Embryonic facial prominence (tissue), 1 donor: Measurements from ENCODE around the gene CEACAM5.

Experiments used
- DNase-seq: peaks from one replicate; pipeline ENCODE4 v3.0.0-alpha.2; 2016; ENCODE audit errors: extremely low spot score

CEACAM5 gene

DNA sequence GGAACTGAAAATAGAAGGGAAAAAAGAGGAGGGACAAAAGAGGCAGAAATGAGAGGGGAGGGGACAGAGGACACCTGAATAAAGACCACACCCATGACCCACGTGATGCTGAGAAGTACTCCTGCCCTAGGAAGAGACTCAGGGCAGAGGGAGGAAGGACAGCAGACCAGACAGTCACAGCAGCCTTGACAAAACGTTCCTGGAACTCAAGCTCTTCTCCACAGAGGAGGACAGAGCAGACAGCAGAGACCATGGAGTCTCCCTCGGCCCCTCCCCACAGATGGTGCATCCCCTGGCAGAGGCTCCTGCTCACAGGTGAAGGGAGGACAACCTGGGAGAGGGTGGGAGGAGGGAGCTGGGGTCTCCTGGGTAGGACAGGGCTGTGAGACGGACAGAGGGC lies at the start of gene CEACAM5:
Gene CEACAM5, plus strand, starts transcription at position 146 of the 400 bp plus-strand sequence. Its CDS starts 106 bp downstream, at position 252.
- no peak for DNase-seq

DNA sequence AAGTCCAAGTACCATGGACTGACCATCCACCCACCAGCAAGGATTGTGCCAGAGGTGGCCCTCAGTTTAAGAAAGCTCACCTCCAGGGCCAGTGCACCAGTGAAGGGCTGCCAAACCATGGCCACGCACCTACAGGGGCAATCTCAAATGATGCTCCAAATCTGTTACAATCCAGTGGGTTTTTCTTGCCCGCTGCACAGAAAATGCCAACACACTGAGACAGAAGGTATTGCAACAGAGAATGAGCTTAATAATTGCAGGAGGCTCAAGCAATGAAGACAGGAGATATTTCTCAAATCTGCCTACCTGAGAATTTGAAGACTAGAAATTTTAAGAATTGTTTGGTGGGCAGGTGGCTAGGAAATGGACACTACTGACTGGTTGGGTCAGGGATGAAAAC lies 42.4 kb upstream of the CEACAM5 start:
- no peak for DNase-seq

DNA sequence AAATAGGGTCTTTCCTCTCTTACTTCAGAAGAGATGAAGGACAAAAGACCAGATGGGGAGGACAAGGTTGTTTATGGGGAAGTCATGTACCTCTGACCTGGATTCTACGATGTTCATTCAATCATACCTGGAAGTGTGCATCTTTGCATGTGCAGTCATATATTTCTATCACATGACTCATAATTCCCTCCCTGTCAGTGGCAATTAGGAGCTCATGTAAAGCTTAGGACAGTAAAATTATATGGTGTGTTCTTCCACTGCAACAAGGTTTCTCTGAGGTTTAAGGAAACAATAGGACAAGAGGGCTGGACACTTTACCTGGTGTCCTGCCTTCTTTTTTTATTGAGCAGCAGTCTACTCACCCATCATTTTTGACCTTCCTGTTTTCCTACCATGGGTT lies 40.1 kb upstream of the CEACAM5 start:
- DNase-seq: no peak

DNA sequence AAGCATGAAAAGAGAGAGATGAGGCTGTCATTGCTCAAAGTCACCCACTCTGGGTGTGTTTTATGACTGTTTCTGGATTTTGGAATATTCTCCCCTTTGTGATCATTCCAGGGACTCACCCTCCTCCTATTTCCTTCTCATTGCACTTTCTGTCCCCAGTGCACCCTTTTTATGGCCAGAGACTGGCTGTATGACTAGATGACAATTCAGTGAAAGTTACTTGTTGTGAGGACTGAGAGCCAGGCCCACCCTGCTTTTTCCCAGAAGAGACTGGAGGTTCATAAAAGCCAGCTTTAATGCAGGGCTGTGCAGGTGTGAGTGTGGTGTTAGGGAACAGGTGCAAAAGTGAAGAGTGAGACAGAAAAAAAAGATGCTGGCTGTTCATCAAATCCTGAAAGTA lies 37.7 kb upstream of the CEACAM5 start:
- no peak for DNase-seq

DNA sequence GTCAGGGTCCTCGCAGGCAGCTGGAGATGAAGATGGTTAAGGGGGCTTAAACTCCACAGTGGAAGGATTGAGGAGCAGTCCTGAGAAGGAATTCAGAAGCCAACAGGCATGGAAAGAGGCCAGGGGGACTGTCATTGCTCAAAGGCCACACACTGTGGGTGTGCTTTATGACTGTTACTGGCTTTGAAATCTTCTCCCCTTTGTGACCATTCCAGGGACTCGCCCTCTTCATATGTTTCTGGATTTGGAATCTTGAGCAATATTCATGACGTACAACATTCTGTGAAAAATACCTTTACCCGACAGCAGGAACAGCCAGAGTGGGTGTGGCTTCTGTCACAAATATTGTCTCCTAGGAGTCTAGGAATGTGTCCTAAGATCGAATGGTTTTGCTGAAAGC lies 36.9 kb upstream of the CEACAM5 start:
- no peak for DNase-seq

DNA sequence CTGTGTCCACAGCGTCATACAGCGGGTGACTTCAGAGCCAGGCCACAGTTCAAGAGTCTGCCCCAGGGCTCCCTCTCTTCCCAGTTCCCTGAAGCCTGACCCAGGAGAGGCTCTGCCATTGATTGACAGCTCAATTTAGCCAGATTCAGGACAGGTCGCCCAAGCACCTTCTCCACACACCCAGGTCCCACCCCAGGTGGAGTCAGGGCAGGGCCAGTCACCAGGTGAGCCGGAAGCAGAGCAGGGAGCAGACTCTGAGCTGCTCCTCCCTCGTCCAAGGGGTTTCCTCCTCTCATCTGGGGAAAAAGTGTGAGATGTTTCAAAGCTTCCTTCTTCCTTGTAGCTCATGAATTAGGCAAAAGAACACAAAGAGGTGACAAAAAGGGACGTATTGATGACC lies 26.0 kb upstream of the CEACAM5 start:
- no peak for DNase-seq

DNA sequence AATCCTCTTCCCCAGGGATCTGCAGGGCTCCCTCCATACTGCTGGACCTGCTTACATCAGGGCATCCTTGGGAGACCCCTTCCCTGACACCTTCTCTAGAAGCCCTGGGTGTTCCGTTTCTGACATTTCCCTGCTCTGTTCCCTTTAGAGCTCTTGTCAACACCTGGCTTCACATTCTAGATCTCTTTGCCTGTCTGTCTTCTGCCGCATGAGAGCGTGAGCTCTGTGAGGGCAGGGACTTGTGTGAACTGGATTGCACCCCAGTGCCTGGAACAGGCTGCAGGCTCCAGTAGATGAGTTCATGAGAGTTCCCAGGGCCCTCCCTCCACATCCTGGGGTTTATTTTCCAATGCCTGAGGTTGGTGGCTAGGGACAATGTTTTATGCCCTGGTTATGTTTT lies 21.0 kb upstream of the CEACAM5 start:
- no peak for DNase-seq

DNA sequence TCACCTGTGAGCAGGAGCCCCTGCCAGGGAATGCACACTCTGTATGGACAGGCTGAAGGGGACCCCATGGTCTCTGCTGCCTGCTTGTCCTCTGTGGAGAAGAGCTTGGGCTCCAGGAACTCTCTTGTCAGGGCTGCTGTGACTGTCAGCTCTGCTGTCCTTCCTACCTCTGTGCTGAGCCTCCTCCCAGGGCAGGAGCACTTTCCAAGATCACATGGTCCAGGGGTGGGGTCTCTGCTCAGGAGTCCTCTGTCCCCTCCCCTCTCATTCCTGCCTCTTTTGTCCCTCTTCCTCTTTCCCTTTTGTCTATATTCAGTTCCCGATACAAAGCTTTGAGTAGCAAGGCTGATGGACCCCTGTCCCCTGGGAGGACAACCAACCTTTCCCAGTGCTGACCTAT lies 20.3 kb upstream of the CEACAM5 start, which contains the start of gene CEACAM7:
Gene CEACAM7, minus strand, starts transcription at position 173 of the 400 bp plus-strand sequence. Its CDS starts 105 bp downstream, at position 68.
- DNase-seq: no peak

DNA sequence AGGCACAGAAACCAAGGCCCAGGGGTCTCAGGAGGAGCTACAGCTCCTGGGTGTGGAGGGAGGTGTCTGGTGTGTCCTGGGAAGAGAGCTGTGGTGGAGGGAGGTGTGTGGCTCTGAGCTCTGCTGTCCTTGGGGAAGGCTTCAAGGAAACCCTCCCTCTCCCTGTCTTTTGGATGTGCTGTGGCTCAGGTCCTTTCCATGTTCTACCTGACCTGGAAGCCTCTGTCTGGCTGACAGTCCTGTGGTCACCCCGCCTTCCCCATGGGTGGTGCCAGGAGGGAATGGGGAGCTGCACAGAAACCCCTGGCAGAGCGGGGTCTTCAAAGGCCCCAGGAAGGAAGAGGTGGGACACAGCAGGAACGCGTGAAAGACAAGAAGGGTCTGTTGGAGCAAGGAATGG lies 19.7 kb upstream of the CEACAM5 start:
- no peak for DNase-seq

DNA sequence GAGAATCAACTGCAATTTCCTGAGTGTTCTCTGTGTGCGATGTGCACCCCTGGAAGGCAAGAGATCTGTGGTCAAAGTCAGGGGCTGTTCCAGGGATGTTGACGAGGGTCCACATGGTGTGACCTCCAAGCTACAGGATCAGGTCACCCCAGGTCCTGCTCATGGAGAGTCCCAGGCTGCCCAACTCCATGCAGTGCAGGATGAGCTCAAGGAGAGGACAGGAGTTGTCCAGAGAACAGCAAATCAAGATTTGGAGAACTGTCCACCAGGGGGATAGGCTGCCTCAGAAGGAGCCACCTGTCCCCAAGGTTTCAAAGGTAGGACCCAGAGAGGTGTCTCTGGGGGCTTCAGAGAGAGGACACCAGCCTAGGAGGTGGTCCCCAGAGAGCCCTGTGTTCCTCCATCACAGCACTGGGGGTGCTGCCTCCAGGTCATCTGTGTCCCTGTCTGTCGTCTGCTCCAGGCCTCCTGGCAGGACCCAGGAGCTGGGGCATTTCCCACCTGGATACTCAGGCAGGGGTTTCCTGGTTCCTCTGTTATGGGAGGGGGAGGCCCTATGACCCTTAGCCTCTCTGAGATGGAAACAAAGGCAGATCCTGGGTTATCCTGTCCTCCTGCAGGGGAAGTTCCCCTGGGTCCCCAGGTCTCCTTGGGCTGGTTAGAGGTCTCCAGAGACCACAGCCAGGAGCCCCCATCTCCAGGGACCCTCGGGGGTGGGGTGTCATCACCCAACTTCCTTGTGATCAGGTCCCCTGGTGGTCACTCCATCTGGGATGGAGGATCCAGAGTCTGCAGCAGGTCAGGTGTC lies 18.2 kb upstream of the CEACAM5 start:
- DNase-seq: no peak

DNA sequence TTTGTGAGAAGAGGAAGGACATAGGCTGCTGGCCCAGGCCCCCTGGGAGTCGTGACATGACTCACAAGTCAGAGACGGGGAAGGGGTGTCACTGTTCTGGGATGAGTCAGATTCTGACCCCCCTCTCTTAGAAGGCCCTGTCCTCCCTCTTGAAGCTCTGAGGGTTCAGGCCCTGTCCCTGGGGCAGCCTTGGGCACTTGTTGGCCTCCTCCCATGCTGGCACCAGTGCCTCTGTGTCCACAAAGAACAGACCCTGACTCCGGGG lies 17.7 kb upstream of the CEACAM5 start:
- no peak for DNase-seq

DNA sequence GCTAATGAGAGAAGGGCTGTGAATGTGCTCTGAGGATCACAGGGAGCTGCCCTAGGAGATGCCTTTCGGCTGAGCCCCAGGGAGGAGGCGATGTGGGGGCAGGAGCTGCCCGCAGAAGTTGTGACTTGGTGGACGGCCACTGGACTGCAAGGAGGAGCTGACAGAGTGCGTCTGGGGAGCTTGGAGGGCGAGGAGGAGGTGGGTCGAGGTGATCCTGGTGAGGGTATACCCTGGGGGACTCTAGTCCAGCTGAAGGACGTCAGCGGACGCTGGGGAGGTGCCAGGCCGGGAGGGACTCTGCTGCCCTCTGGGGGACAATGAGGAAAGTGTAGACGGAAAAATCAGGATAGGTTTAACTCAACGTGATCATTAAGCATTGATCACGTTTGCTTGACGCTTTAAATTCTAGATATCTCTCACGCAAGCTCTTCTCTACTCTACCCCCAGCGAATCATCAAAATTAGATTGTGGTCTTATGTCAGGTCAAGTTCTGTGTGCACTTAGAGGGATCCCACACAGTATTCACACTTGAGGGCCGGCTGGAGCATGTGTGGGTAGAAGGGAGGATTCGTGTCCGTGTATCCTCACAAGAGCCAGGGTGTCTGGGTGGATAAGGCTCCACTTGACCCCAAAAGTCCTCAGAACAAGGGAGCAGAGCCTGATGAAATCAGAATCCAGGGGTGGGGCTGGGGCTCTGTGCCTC lies 17.0 kb upstream of the CEACAM5 start:
- DNase-seq: no peak

DNA sequence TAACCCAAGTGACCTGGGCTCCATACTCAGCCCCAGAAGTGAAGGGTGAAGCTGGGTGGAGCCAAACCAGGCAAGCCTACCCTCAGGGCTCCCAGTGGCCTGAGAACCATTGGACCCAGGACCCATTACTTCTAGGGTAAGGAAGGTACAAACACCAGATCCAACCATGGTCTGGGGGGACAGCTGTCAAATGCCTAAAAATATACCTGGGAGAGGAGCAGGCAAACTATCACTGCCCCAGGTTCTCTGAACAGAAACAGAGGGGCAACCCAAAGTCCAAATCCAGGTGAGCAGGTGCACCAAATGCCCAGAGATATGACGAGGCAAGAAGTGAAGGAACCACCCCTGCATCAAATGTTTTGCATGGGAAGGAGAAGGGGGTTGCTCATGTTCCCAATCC lies 14.2 kb upstream of the CEACAM5 start:
- DNase-seq: no peak

DNA sequence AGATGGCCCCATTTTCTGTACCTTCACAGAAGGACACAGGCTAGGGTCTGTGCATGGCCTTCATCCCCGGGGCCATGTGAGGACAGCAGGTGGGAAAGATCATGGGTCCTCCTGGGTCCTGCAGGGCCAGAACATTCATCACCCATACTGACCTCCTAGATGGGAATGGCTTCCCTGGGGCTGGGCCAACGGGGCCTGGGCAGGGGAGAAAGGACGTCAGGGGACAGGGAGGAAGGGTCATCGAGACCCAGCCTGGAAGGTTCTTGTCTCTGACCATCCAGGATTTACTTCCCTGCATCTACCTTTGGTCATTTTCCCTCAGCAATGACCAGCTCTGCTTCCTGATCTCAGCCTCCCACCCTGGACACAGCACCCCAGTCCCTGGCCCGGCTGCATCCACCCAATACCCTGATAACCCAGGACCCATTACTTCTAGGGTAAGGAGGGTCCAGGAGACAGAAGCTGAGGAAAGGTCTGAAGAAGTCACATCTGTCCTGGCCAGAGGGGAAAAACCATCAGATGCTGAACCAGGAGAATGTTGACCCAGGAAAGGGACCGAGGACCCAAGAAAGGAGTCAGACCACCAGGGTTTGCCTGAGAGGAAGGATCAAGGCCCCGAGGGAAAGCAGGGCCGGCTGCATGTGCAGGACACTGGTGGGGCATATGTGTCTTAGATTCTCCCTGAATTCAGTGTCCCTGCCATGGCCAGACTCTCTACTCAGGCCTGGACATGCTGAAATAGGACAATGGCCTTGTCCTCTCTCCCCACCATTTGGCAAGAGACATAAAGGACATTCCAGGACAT lies 13.4 kb upstream of the CEACAM5 start:
- no peak for DNase-seq

DNA sequence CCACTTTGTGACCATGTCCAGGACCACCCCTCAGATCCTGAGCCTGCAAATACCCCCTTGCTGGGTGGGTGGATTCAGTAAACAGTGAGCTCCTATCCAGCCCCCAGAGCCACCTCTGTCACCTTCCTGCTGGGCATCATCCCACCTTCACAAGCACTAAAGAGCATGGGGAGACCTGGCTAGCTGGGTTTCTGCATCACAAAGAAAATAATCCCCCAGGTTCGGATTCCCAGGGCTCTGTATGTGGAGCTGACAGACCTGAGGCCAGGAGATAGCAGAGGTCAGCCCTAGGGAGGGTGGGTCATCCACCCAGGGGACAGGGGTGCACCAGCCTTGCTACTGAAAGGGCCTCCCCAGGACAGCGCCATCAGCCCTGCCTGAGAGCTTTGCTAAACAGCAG lies 12.7 kb upstream of the CEACAM5 start:
- DNase-seq: no peak

DNA sequence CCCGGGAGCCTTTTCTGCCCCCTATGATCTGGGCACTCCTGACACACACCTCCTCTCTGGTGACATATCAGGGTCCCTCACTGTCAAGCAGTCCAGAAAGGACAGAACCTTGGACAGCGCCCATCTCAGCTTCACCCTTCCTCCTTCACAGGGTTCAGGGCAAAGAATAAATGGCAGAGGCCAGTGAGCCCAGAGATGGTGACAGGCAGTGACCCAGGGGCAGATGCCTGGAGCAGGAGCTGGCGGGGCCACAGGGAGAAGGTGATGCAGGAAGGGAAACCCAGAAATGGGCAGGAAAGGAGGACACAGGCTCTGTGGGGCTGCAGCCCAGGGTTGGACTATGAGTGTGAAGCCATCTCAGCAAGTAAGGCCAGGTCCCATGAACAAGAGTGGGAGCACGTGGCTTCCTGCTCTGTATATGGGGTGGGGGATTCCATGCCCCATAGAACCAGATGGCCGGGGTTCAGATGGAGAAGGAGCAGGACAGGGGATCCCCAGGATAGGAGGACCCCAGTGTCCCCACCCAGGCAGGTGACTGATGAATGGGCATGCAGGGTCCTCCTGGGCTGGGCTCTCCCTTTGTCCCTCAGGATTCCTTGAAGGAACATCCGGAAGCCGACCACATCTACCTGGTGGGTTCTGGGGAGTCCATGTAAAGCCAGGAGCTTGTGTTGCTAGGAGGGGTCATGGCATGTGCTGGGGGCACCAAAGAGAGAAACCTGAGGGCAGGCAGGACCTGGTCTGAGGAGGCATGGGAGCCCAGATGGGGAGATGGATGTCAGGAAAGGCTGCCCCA lies 11.8 kb upstream of the CEACAM5 start:
- DNase-seq: no peak

DNA sequence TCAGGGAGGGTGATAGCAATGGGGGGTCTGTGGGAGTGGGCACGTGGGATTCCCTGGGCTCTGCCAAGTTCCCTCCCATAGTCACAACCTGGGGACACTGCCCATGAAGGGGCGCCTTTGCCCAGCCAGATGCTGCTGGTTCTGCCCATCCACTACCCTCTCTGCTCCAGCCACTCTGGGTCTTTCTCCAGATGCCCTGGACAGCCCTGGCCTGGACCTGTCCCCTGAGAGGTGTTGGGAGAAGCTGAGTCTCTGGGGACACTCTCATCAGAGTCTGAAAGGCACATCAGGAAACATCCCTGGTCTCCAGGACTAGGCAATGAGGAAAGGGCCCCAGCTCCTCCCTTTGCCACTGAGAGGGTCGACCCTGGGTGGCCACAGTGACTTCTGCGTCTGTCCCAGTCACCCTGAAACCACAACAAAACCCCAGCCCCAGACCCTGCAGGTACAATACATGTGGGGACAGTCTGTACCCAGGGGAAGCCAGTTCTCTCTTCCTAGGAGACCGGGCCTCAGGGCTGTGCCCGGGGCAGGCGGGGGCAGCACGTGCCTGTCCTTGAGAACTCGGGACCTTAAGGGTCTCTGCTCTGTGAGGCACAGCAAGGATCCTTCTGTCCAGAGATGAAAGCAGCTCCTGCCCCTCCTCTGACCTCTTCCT lies 11.1 kb upstream of the CEACAM5 start:
- no peak for DNase-seq

DNA sequence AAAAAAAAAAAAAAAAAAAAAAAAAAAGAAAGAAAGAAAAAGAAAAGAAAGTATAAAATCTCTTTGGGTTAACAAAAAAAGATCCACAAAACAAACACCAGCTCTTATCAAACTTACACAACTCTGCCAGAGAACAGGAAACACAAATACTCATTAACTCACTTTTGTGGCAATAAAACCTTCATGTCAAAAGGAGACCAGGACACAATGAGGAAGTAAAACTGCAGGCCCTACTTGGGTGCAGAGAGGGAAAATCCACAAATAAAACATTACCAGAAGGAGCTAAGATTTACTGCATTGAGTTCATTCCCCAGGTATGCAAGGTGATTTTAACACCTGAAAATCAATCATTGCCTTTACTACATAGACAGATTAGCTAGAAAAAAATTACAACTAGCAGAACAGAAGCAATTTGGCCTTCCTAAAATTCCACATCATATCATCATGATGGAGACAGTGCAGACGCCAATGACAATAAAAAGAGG lies 9.6 kb upstream of the CEACAM5 start:
- no peak for DNase-seq

DNA sequence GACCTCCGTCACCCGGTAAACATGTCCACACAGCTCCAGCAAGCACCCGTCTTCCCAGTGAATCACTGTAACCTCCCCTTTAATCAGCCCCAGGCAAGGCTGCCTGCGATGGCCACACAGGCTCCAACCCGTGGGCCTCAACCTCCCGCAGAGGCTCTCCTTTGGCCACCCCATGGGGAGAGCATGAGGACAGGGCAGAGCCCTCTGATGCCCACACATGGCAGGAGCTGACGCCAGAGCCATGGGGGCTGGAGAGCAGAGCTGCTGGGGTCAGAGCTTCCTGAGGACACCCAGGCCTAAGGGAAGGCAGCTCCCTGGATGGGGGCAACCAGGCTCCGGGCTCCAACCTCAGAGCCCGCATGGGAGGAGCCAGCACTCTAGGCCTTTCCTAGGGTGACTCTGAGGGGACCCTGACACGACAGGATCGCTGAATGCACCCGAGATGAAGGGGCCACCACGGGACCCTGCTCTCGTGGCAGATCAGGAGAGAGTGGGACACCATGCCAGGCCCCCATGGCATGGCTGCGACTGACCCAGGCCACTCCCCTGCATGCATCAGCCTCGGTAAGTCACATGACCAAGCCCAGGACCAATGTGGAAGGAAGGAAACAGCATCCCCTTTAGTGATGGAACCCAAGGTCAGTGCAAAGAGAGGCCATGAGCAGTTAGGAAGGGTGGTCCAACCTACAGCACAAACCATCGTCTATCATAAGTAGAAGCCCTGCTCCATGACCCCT lies 9.0 kb upstream of the CEACAM5 start:
- no peak for DNase-seq

DNA sequence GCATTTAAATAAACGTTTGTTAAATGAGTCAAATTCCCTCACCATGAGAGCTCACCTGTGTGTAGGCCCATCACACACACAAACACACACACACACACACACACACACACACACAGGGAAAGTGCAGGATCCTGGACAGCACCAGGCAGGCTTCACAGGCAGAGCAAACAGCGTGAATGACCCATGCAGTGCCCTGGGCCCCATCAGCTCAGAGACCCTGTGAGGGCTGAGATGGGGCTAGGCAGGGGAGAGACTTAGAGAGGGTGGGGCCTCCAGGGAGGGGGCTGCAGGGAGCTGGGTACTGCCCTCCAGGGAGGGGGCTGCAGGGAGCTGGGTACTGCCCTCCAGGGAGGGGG lies 8.5 kb upstream of the CEACAM5 start:
- no peak for DNase-seq
